ENCODE measurements around the gene LRRC8D.

- TF ChIP-seq YY1 (IDR thresholded peaks at IDR 0.05; ENCODE audit: insufficient read depth, insufficient read length) (no peak), ZNF274 (IDR thresholded peaks at IDR 0.05; ENCODE audit: low read depth, low read length) (no peak), SUZ12 (IDR thresholded peaks at IDR 0.05; ENCODE audit: extremely low read depth, insufficient read depth, insufficient read length) (no peak)
Observed at GRCh38 chr1:89941110-89941766, 120.4 kb downstream of the LRRC8D start.
